HepG2 (cell line): ENCODE measurements around the gene CAPN12. TPM values are rescaled to one million over a fixed set of nuclear protein-coding genes. Genes with fewer than 3 reads are reported as not detected.
A peak's percentile ranks its signal among the peaks of the same experiment; 100 is the strongest.

ENCODE experiments used
- ATAC-seq: fragments of 200-7000 bp; cut with Tn5 transposase; 3 replicates; pipeline ENCODE4 v1.9.1; 2020; ENCODE audit warnings: mild to moderate bottlenecking, moderate library complexity
- BruUV-seq: library from RNA; stranded (reverse); fragments of 400-500 nt; replicated peaks from 2 replicates; lab custom pipeline; 2021; lab: Mats Ljungman, UMichigan
- CTCF ChIA-PET: fragments of 300-600 bp; formaldehyde crosslinking; extraction: SDS; loops from one replicate; lab custom pipeline; 2021; ENCODE audit warnings: low total read pairs, inconsistent platforms, low intra/inter-chr PET ratio; lab: Yijun Ruan, JAX
- POLR2A ChIA-PET: fragments of 350-600 bp; sonication (Branson Sonifier 250); formaldehyde crosslinking; loops from one replicate; lab custom pipeline; 2020; ENCODE audit warnings: antibody characterized with exemption, inconsistent platforms; lab: Yijun Ruan, JAX
- DNase-seq: peaks from one replicate; pipeline ENCODE4 v3.0.0-alpha.2; 2015; ENCODE audit warnings: low spot score
- FAIRE-seq: peaks from 3 replicates; lab custom pipeline; 2011; peaks lifted over from hg19 to GRCh38; lab: Jason Lieb, UNC
- H2AFZ ChIP-seq: one replicate; pipeline ENCODE4 v1.6.1; 2011; ENCODE audit warnings: low read length, inconsistent platforms
- H3K27ac ChIP-seq: fragments of 300-600 bp; 3 replicates; pipeline ENCODE4 v1.8.0; 2011; ENCODE audit warnings: mixed run types, mild to moderate bottlenecking, mixed read lengths, low read length, inconsistent platforms; ENCODE audit not compliant: insufficient read depth; ENCODE audit errors: extremely low read length
- H3K27me3 ChIP-seq, 2 experiments: fragments of 200-600 bp in 1 of 2; 2 replicates in 1 of 2; 3 replicates in 1 of 2; pipeline versions ENCODE4 v1.6.0 to v1.8.0; 2011; ENCODE audit warnings: low read length in 2 of 2, mild to moderate bottlenecking in 2 of 2, moderate library complexity in 2 of 2, inconsistent platforms in 1 of 2; ENCODE audit not compliant: insufficient read depth in 2 of 2, control insufficient read depth in 1 of 2
- H3K36me3 ChIP-seq, 2 experiments: fragments of 200-600 bp in 1 of 2; replicated peaks in 1 of 2; 2 replicates in 1 of 2; 3 replicates in 1 of 2; pipeline versions ENCODE4 v1.5.1 to v1.8.0; 2011; ENCODE audit warnings: low read length in 2 of 2, inconsistent platforms in 1 of 2; ENCODE audit not compliant: insufficient read depth in 2 of 2, control insufficient read depth in 1 of 2
- H3K4me1 ChIP-seq: 2 replicates; pipeline ENCODE4 v1.5.1; 2012; ENCODE audit warnings: low read length, inconsistent platforms; ENCODE audit not compliant: insufficient read depth
- H3K4me2 ChIP-seq: 2 replicates; pipeline ENCODE4 v1.6.0; 2011; ENCODE audit warnings: low read depth, low read length, inconsistent platforms
- H3K4me3 ChIP-seq, 3 experiments: fragments of 200-600 bp in 1 of 3; sonication (generic), shearing (Covaris generic) in 1 of 3; replicated peaks in 1 of 3; 2 replicates each; pipeline ENCODE4 v1.5.1; 2011 to 2016; ENCODE audit warnings: low read length in 3 of 3, inconsistent platforms in 2 of 3, low read depth in 2 of 3, mild to moderate bottlenecking in 2 of 3, control low read depth in 1 of 3, mixed read lengths in 1 of 3; ENCODE audit not compliant: insufficient read depth in 1 of 3
- H3K79me2 ChIP-seq: one replicate; pipeline ENCODE4 v1.6.1; 2011; ENCODE audit warnings: low read length, inconsistent platforms; ENCODE audit not compliant: insufficient read depth
- H3K9ac ChIP-seq: 2 replicates; pipeline ENCODE4 v1.6.0; 2011; ENCODE audit warnings: mild to moderate bottlenecking, low read depth, low read length, inconsistent platforms; ENCODE audit not compliant: insufficient read depth
- H3K9me3 ChIP-seq: 2 replicates; pipeline ENCODE4 v1.5.1; 2012; ENCODE audit warnings: mild to moderate bottlenecking, low read length
- H4K20me1 ChIP-seq: 2 replicates; pipeline ENCODE4 v1.6.0; 2011; ENCODE audit warnings: inconsistent platforms, mild to moderate bottlenecking, low read length, moderate library complexity; ENCODE audit not compliant: insufficient read depth
- AGO2 ChIP-seq: fragments of 200-400 bp; formaldehyde crosslinking; optimal IDR thresholded peaks from 2 replicates; pipeline ENCODE3; 2017; ENCODE audit warnings: mild to moderate bottlenecking, low read depth, low read length, moderate library complexity
- CHD2 ChIP-seq: IDR thresholded peaks from 2 replicates; pipeline ENCODE4 v1.6.1; 2011; ENCODE audit warnings: low read depth, low read length, improper control_type of control experiment
- FOXA3 ChIP-seq: IDR thresholded peaks from 2 replicates; pipeline ENCODE4 v1.6.1; 2016; ENCODE audit warnings: missing genetic modification reagents, missing compliant biosample characterization
- HNRNPLL ChIP-seq: fragments of 200-400 bp; formaldehyde crosslinking; IDR thresholded peaks from 2 replicates; pipeline ENCODE4 v1.6.1; 2017; ENCODE audit warnings: mild to moderate bottlenecking, low read depth, low read length; ENCODE audit not compliant: poor library complexity, severe bottlenecking
- RBM22 ChIP-seq: fragments of 200-400 bp; formaldehyde crosslinking; optimal IDR thresholded peaks from 2 replicates; pipeline ENCODE3; 2017; ENCODE audit warnings: mild to moderate bottlenecking, low read length, moderate library complexity
- SALL2 ChIP-seq: sonication (generic); formaldehyde crosslinking; IDR thresholded peaks from 2 replicates; pipeline ENCODE4 v1.8.1; 2023; ENCODE audit warnings: mild to moderate bottlenecking, missing genetic modification reagents, inconsistent platforms
- TSC22D2 ChIP-seq: sonication (generic); formaldehyde crosslinking; IDR thresholded peaks from 2 replicates; pipeline ENCODE4 v1.5.1; 2020; ENCODE audit warnings: missing genetic modification reagents, mild to moderate bottlenecking, borderline replicate concordance
- ZBTB33 ChIP-seq: sonication (generic); formaldehyde crosslinking; IDR thresholded peaks from 2 replicates; pipeline ENCODE4 v1.4.0; 2020; ENCODE audit warnings: missing genetic modification reagents
- ZNF331 ChIP-seq: sonication (generic); formaldehyde crosslinking; IDR thresholded peaks from 2 replicates; pipeline ENCODE4 v1.4.0; 2020; ENCODE audit warnings: missing genetic modification reagents
- ZNF562 ChIP-seq: sonication (generic); formaldehyde crosslinking; IDR thresholded peaks from 2 replicates; pipeline ENCODE4 v1.8.0; 2022; ENCODE audit warnings: missing genetic modification reagents, borderline replicate concordance
- WGBS: methylation state at CpG from one replicate; pipeline ENCODE4 v1.1.6; 2017; ENCODE audit warnings: low lambda C conversion rate; 5-methylcytosine and 5-hydroxymethylcytosine counted together
- in situ Hi-C: cut with HindIII; loops from 2 replicates; pipeline ENCODE4 v1.10.0; 2017; ENCODE audit warnings: low pct_unique_long_range_greater_than_20kb; ENCODE audit not compliant: extremely low pct_ligation_motif_present
- intact Hi-C: fragments of 100-400 bp; cut with micrococcal nuclease; formaldehyde crosslinking; loops from one replicate; pipeline ENCODE4 v1.10.0; 2022; ENCODE audit not compliant: unreplicated experiment
- polyA plus RNA-seq, 8 experiments: library from polyadenylated mRNA; depleted of rRNA in 3 of 8; stranded (reverse) in 7 of 8; unstranded in 1 of 8; fragments of >200 nt; fragmentation: Illumina TruSeq in 4 of 8; extraction: Trizol in 4 of 8; gene quantifications; 2 replicates each; pipeline versions ENCODE4 v1.2.1 to v1.2.3, GENCODE V29; 2011 to 2016; ENCODE audit warnings: low read depth in 4 of 8, missing spikeins in 1 of 8, mixed read lengths in 1 of 8; ENCODE audit not compliant: insufficient read depth in 1 of 8
- total RNA-seq, 5 experiments: library from RNA; depleted of rRNA; stranded (reverse); fragments of >200 nt; fragmentation: Illumina TruSeq; extraction: Trizol; gene quantifications; 2 replicates each; pipeline ENCODE4 v1.2.3, GENCODE V29; 2016; ENCODE audit warnings: low read depth in 1 of 5
- TF ChIP-seq, protein P1 (sequence below): sonication (generic); formaldehyde crosslinking; IDR thresholded peaks from 2 replicates; pipeline ENCODE4 v1.4.0; 2020; ENCODE audit warnings: mild to moderate bottlenecking, missing genetic modification reagents, borderline replicate concordance
- TF ChIP-seq, protein P2 (sequence below): sonication (generic); formaldehyde crosslinking; IDR thresholded peaks from 2 replicates; pipeline ENCODE4 v1.5.0; 2020; ENCODE audit warnings: mild to moderate bottlenecking, missing genetic modification reagents, moderate library complexity
- TF ChIP-seq, protein P3 (sequence below): sonication (generic); formaldehyde crosslinking; IDR thresholded peaks from 2 replicates; pipeline ENCODE4 v1.5.1; 2020; ENCODE audit warnings: mild to moderate bottlenecking, missing genetic modification reagents, moderate library complexity

The CAPN12 gene
- total and polyA plus RNA-seq, 2 of the 13 experiments (the other 11 are each of a cell fraction or from before 2014, with no cell fraction given), result 1.6 to 13.6 TPM

DNA sequence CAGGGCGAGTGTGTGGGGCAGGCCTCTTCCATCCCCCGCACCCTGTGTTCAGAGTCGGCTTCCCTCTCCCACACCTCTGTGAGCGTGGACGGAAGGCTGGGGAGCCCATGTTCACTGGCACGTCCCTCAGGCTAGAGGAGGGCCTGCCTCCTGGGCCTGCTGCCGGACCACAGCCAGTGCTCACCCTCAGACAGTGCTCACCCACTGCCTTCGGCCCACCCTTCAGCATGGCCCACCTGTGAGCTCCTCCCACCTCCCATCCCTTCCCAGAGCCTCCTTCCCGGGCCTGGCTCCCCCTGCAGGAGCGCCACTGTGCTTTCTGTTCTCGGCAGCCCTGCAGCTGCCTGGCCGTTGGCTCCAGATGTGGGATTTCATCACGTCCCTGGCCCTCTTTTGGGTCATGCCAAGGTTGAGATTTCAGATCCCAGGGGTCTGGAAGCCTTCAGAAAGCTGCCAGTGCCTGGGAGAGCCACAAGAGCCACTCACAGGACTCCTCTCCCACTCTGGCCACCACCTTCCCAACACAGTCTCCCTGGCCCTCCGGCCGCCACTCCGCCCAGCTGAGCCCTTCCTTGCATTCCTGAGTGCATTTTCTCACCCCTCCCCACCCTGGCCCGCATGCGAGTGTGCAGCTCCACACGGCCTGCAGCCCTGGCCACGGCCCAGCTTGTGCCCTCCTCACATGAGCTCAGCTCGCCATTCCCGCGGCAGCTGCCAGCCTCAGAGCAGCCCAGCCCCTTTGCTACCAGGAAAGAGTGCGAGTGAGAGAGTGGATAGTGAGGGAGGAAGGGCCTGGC is 25.3 kb downstream of the CAPN12 start:
- Histone ChIP-seq H3K9me3 (no peaks in the 10 kb centered on the region), H3K4me2 (no peak overlapping the region), H3K4me3 (no peak overlapping the region), H3K4me1 (peaks cover 50% of the 10 kb centered on the region), H2AFZ (no peak overlapping the region), H3K79me2 (no peaks in the 10 kb centered on the region), H3K27me3 (no peaks in the 10 kb centered on the region), H3K9ac (no peak overlapping the region), H4K20me1 (no peaks in the 10 kb centered on the region), H3K36me3 (peaks cover 29 to 62% of the 10 kb centered on the region in 2 experiments; a peak in 4 of 5 replicates), H3K27ac (no peak overlapping the region)
- POLR2A ChIA-PET, result interaction anchor here (0.9 to 1.5 kb wide), 5 partner anchors 18 to 72 kb away, joined by 3 to 11 read pairs (median 4); partner anchors contain the start of gene ACTN4
- DNase-seq (no peak), ATAC-seq (peak; percentile 9; the same call in 2 of the 3 replicates), FAIRE-seq (no peak)
- WGBS, result 90% methylated on average over 20 of the region's 24 CpGs
- in situ Hi-C loops, result no loop called here
- CTCF ChIA-PET, result no interaction called here
- intact Hi-C loops, result no loop called here
- BruUV-seq, result no TSS peak
- TF ChIP-seq, protein P1, sequence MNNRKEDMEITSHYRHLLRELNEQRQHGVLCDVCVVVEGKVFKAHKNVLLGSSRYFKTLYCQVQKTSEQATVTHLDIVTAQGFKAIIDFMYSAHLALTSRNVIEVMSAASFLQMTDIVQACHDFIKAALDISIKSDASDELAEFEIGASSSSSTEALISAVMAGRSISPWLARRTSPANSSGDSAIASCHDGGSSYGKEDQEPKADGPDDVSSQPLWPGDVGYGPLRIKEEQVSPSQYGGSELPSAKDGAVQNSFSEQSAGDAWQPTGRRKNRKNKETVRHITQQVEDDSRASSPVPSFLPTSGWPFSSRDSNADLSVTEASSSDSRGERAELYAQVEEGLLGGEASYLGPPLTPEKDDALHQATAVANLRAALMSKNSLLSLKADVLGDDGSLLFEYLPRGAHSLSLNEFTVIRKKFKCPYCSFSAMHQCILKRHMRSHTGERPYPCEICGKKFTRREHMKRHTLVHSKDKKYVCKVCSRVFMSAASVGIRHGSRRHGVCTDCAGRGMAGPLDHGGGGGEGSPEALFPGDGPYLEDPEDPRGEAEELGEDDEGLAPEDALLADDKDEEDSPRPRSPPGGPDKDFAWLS, result no peak
- TF ChIP-seq FOXA3 (CRISPR knock-in tag), result 0 out of 2 replicates have a peak, but pooled peaks have one; percentile 2
- peak; percentile 80; the same call in 1 of the 2 replicates for TF ChIP-seq ZNF331 (CRISPR knock-in tag)
- no peak for TF ChIP-seq SALL2
- no peak for TF ChIP-seq TSC22D2 (CRISPR knock-in tag)
- TF ChIP-seq AGO2, result peak; percentile 85
- no peak for TF ChIP-seq CHD2
- peak; percentile 87 for TF ChIP-seq RBM22
- TF ChIP-seq HNRNPLL, result peak; percentile 13
- TF ChIP-seq ZBTB33 (CRISPR knock-in tag), result peak; percentile 77; the same call in 1 of the 2 replicates
- TF ChIP-seq, protein P2, sequence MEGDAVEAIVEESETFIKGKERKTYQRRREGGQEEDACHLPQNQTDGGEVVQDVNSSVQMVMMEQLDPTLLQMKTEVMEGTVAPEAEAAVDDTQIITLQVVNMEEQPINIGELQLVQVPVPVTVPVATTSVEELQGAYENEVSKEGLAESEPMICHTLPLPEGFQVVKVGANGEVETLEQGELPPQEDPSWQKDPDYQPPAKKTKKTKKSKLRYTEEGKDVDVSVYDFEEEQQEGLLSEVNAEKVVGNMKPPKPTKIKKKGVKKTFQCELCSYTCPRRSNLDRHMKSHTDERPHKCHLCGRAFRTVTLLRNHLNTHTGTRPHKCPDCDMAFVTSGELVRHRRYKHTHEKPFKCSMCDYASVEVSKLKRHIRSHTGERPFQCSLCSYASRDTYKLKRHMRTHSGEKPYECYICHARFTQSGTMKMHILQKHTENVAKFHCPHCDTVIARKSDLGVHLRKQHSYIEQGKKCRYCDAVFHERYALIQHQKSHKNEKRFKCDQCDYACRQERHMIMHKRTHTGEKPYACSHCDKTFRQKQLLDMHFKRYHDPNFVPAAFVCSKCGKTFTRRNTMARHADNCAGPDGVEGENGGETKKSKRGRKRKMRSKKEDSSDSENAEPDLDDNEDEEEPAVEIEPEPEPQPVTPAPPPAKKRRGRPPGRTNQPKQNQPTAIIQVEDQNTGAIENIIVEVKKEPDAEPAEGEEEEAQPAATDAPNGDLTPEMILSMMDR (CRISPR knock-in tag), result peak; percentile 58
- TF ChIP-seq, protein P3, sequence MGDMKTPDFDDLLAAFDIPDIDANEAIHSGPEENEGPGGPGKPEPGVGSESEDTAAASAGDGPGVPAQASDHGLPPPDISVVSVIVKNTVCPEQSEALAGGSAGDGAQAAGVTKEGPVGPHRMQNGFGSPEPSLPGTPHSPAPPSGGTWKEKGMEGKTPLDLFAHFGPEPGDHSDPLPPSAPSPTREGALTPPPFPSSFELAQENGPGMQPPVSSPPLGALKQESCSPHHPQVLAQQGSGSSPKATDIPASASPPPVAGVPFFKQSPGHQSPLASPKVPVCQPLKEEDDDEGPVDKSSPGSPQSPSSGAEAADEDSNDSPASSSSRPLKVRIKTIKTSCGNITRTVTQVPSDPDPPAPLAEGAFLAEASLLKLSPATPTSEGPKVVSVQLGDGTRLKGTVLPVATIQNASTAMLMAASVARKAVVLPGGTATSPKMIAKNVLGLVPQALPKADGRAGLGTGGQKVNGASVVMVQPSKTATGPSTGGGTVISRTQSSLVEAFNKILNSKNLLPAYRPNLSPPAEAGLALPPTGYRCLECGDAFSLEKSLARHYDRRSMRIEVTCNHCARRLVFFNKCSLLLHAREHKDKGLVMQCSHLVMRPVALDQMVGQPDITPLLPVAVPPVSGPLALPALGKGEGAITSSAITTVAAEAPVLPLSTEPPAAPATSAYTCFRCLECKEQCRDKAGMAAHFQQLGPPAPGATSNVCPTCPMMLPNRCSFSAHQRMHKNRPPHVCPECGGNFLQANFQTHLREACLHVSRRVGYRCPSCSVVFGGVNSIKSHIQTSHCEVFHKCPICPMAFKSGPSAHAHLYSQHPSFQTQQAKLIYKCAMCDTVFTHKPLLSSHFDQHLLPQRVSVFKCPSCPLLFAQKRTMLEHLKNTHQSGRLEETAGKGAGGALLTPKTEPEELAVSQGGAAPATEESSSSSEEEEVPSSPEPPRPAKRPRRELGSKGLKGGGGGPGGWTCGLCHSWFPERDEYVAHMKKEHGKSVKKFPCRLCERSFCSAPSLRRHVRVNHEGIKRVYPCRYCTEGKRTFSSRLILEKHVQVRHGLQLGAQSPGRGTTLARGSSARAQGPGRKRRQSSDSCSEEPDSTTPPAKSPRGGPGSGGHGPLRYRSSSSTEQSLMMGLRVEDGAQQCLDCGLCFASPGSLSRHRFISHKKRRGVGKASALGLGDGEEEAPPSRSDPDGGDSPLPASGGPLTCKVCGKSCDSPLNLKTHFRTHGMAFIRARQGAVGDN (CRISPR knock-in tag), result peak; percentile 52; the same call in 1 of the 2 replicates
- no peak for TF ChIP-seq ZNF562
